WTC11 (cell line): ENCODE measurements around the gene CCL7.

Experiments
- ATF2 ChIP-seq: sonication (generic); formaldehyde crosslinking; IDR thresholded peaks from 2 replicates; pipeline ENCODE4 v1.8.1; 2022; ENCODE audit warnings: low read depth, missing genetic modification reagents, borderline replicate concordance
- CREM ChIP-seq: sonication (generic); formaldehyde crosslinking; IDR thresholded peaks from 2 replicates; pipeline ENCODE4 v1.8.1; 2022; ENCODE audit warnings: mild to moderate bottlenecking, missing genetic modification reagents, moderate library complexity
- CTCF ChIP-seq: fragments of 200-600 bp; IDR thresholded peaks from 2 replicates; pipeline ENCODE4 v1.8.0; 2022; ENCODE audit warnings: antibody characterized with exemption
- IRF2 ChIP-seq: sonication (generic); formaldehyde crosslinking; IDR thresholded peaks from 2 replicates; pipeline ENCODE4 v1.8.0; 2022; ENCODE audit warnings: low read depth, missing genetic modification reagents, borderline replicate concordance
- JUN ChIP-seq: sonication (generic); formaldehyde crosslinking; IDR thresholded peaks from 2 replicates; pipeline ENCODE4 v1.8.0; 2023; ENCODE audit warnings: mild to moderate bottlenecking, missing genetic modification reagents
- NR2C2 ChIP-seq: sonication (generic); formaldehyde crosslinking; IDR thresholded peaks from 2 replicates; pipeline ENCODE4 v1.8.0; 2022; ENCODE audit warnings: mild to moderate bottlenecking, missing genetic modification reagents
- TEAD4 ChIP-seq: sonication (generic); formaldehyde crosslinking; IDR thresholded peaks from 2 replicates; pipeline ENCODE4 v1.8.0; 2022; ENCODE audit warnings: mild to moderate bottlenecking, missing genetic modification reagents
- TP53 ChIP-seq: sonication (generic); formaldehyde crosslinking; IDR thresholded peaks from 2 replicates; pipeline ENCODE4 v1.8.1; 2023; ENCODE audit warnings: mild to moderate bottlenecking, missing genetic modification reagents
- ZNF138 ChIP-seq: sonication (generic); formaldehyde crosslinking; conservative IDR thresholded peaks from 2 replicates; pipeline ENCODE4 v1.8.1; 2022; ENCODE audit warnings: mild to moderate bottlenecking, moderate library complexity, missing genetic modification reagents
- TF ChIP-seq, protein P1 (sequence below): fragments of 250-450 bp; sonication (Bioruptor Pico); IDR thresholded peaks from 2 replicates; pipeline ENCODE4 v1.9.0; 2021; ENCODE audit warnings: mild to moderate bottlenecking, borderline replicate concordance
- TF ChIP-seq, protein P2 (sequence below): sonication (generic); formaldehyde crosslinking; IDR thresholded peaks from 2 replicates; pipeline ENCODE4 v1.8.1; 2023; ENCODE audit warnings: mild to moderate bottlenecking, missing genetic modification reagents, moderate library complexity

GRCh38 chr17:34275881-34276280, 5.9 kb downstream of the CCL7 start:
- TF ChIP-seq, protein P1, sequence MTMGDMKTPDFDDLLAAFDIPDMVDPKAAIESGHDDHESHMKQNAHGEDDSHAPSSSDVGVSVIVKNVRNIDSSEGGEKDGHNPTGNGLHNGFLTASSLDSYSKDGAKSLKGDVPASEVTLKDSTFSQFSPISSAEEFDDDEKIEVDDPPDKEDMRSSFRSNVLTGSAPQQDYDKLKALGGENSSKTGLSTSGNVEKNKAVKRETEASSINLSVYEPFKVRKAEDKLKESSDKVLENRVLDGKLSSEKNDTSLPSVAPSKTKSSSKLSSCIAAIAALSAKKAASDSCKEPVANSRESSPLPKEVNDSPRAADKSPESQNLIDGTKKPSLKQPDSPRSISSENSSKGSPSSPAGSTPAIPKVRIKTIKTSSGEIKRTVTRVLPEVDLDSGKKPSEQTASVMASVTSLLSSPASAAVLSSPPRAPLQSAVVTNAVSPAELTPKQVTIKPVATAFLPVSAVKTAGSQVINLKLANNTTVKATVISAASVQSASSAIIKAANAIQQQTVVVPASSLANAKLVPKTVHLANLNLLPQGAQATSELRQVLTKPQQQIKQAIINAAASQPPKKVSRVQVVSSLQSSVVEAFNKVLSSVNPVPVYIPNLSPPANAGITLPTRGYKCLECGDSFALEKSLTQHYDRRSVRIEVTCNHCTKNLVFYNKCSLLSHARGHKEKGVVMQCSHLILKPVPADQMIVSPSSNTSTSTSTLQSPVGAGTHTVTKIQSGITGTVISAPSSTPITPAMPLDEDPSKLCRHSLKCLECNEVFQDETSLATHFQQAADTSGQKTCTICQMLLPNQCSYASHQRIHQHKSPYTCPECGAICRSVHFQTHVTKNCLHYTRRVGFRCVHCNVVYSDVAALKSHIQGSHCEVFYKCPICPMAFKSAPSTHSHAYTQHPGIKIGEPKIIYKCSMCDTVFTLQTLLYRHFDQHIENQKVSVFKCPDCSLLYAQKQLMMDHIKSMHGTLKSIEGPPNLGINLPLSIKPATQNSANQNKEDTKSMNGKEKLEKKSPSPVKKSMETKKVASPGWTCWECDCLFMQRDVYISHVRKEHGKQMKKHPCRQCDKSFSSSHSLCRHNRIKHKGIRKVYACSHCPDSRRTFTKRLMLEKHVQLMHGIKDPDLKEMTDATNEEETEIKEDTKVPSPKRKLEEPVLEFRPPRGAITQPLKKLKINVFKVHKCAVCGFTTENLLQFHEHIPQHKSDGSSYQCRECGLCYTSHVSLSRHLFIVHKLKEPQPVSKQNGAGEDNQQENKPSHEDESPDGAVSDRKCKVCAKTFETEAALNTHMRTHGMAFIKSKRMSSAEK (CRISPR knock-in tag): no peak
- no peak for TF ChIP-seq CTCF
- TF ChIP-seq ATF2: no peak
- no peak for TF ChIP-seq TEAD4 (CRISPR knock-in tag)
- no peak for TF ChIP-seq IRF2 (CRISPR knock-in tag)
- TF ChIP-seq NR2C2 (CRISPR knock-in tag): no peak
- no peak for TF ChIP-seq ZNF138 (CRISPR knock-in tag)
- TF ChIP-seq CREM (CRISPR knock-in tag): no peak
- TF ChIP-seq JUN (CRISPR knock-in tag): no peak
- TF ChIP-seq, protein P2, sequence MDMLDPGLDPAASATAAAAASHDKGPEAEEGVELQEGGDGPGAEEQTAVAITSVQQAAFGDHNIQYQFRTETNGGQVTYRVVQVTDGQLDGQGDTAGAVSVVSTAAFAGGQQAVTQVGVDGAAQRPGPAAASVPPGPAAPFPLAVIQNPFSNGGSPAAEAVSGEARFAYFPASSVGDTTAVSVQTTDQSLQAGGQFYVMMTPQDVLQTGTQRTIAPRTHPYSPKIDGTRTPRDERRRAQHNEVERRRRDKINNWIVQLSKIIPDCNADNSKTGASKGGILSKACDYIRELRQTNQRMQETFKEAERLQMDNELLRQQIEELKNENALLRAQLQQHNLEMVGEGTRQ (CRISPR knock-in tag): no peak
- no peak for TF ChIP-seq TP53 (CRISPR knock-in tag)
